Activated CD4-positive, alpha-beta memory T cell treated with anti-CD3 and anti-CD28 coated beads for 36 hours (primary cell): ENCODE data around the gene SELENOO. TPM values are rescaled to one million over a fixed set of nuclear protein-coding genes. Genes with fewer than 3 reads are reported as not detected.
"Not testable (repeated sequence)": the region's sequence is repeated elsewhere in the genome, so short reads cannot be mapped to it uniquely, and the experiment has no call there.

Source experiments
- CTCF ChIA-PET: fragments of 350-600 bp; sonication (Branson Sonifier 250); formaldehyde crosslinking; loops from one replicate; lab custom pipeline; 2021; ENCODE audit warnings: antibody characterized with exemption, inconsistent platforms; lab: Charles Lee
- POLR2A ChIA-PET: fragments of 350-600 bp; sonication (Branson Sonifier 250); formaldehyde crosslinking; loops from one replicate; lab custom pipeline; 2021; ENCODE audit warnings: antibody characterized with exemption; lab: Charles Lee
- DNase-seq: peaks from one replicate; pipeline ENCODE4 v3.0.0-alpha.2; 2020
- H3K27ac Mint-ChIP-seq: one replicate; pipeline ENCODE4 v1.8.0; 2021; ENCODE audit warnings: mixed read lengths
- H3K27me3 Mint-ChIP-seq: one replicate; pipeline ENCODE4 v1.8.0; 2021; ENCODE audit warnings: mixed read lengths
- H3K36me3 Mint-ChIP-seq: one replicate; pipeline ENCODE4 v1.8.0; 2021; ENCODE audit warnings: mixed read lengths
- H3K4me1 Mint-ChIP-seq: one replicate; pipeline ENCODE4 v1.8.0; 2021; ENCODE audit warnings: low read depth, mixed read lengths
- H3K4me3 Mint-ChIP-seq: one replicate; pipeline ENCODE4 v1.8.0; 2021; ENCODE audit warnings: mild to moderate bottlenecking, mixed read lengths
- H3K9me3 Mint-ChIP-seq: one replicate; pipeline ENCODE4 v1.8.0; 2021; ENCODE audit warnings: mixed read lengths
- intact Hi-C: fragments of 100-400 bp; cut with micrococcal nuclease; formaldehyde crosslinking; loops from one replicate; pipeline ENCODE4 v1.15.1; 2023
- total RNA-seq, 2 experiments: library from RNA; stranded (reverse); gene quantifications; one replicate each; pipeline ENCODE4 v1.2.3, GENCODE V29; 2021

The SELENOO gene
- total RNA-seq, 2 experiments from 2014 or later, result 18.8 to 19.7 TPM

- H3K27ac Mint-ChIP-seq, result no peak overlapping the region
- peak; percentile 30 for DNase-seq
- peak overlapping the region; percentile 79 for H3K4me3 Mint-ChIP-seq
- H3K4me1 Mint-ChIP-seq, result peaks cover 22% of the 10 kb centered on the region
- H3K27me3 Mint-ChIP-seq, result no peaks in the 10 kb centered on the region
- ChIA-PET POLR2A (interaction anchor here (2.6 kb wide), 1 partner anchor 10 kb away, joined by 12 read pairs; no protein-coding TSS in a partner anchor), CTCF (interaction anchor here (0.5 kb wide), 1 partner anchor 140 kb away, joined by 3 read pairs; no protein-coding TSS in a partner anchor)
- H3K36me3 Mint-ChIP-seq, result peaks cover 19% of the 10 kb centered on the region
- no peaks in the 10 kb centered on the region for H3K9me3 Mint-ChIP-seq
- intact Hi-C loops, result no loop called here
These were observed 649 bp downstream of the SELENOO start for GRCh38 chr22:50201191-50202129.

GRCh38 chr22:50202130-50202666 lies 1.4 kb downstream of the SELENOO start:
- intact Hi-C loops, result no loop called here
- CTCF ChIA-PET, result interaction anchor here (0.5 kb wide), 1 partner anchor 140 kb away, joined by 3 read pairs; no protein-coding TSS in a partner anchor
- no peak for DNase-seq

GRCh38 chr22:50203288-50203687 lies 2.5 kb downstream of the SELENOO start:
- intact Hi-C loops, result no loop called here
- Mint-ChIP-seq H3K4me1 (peaks cover 22% of the 10 kb centered on the region), H3K27me3 (no peaks in the 10 kb centered on the region), H3K27ac (no peak overlapping the region), H3K36me3 (peaks cover 16% of the 10 kb centered on the region), H3K4me3 (no peak overlapping the region), H3K9me3 (no peaks in the 10 kb centered on the region)
- POLR2A ChIA-PET, result no interaction called here
- no peak for DNase-seq
- CTCF ChIA-PET, result interaction anchor here (0.8 to 1.1 kb wide), 2 partner anchors 39 to 54 kb away, joined by 3 to 4 read pairs; no protein-coding TSS in a partner anchor

More at GRCh38 chr22:50202130-50202666, 1.4 kb downstream of the SELENOO start:
- Mint-ChIP-seq H3K9me3 (no peaks in the 10 kb centered on the region), H3K4me3 (peak overlapping the region; percentile 79), H3K27me3 (no peaks in the 10 kb centered on the region), H3K27ac (no peak overlapping the region), H3K36me3 (peaks cover 19% of the 10 kb centered on the region), H3K4me1 (peaks cover 22% of the 10 kb centered on the region)
- POLR2A ChIA-PET, result interaction anchor here (2.6 kb wide), 1 partner anchor 11 kb away, joined by 12 read pairs; no protein-coding TSS in a partner anchor

- H3K4me1 Mint-ChIP-seq, result peaks cover 19% of the 10 kb centered on the region
- ChIA-PET CTCF (interaction anchor here (0.6 kb wide), 1 partner anchor 14 kb away, joined by 5 read pairs; no protein-coding TSS in a partner anchor), POLR2A (interaction anchor here (0.6 to 0.7 kb wide), 2 partner anchors 211 to 242 kb away, joined by 3 to 4 read pairs; no protein-coding TSS in a partner anchor)
- H3K4me3 Mint-ChIP-seq, result no peak overlapping the region
- peaks cover 16% of the 10 kb centered on the region for H3K36me3 Mint-ChIP-seq
- DNase-seq, result no peak
- intact Hi-C loops, result no loop called here
- H3K27ac Mint-ChIP-seq, result no peak overlapping the region
- H3K9me3 Mint-ChIP-seq, result no peaks in the 10 kb centered on the region
- H3K27me3 Mint-ChIP-seq, result no peaks in the 10 kb centered on the region
These were observed 3.8 kb downstream of the SELENOO start for GRCh38 chr22:50204571-50204970.

- DNase-seq, H3K27me3 Mint-ChIP-seq, H3K4me3 Mint-ChIP-seq, H3K9me3 Mint-ChIP-seq, H3K27ac Mint-ChIP-seq: not testable (repeated sequence)
- ChIA-PET CTCF (interaction anchor here (0.6 to 4.6 kb wide), 3 partner anchors 14 to 63 kb away, joined by 3 to 40 read pairs (median 5); no protein-coding TSS in a partner anchor), POLR2A (interaction anchor here (0.6 to 0.7 kb wide), 2 partner anchors 211 to 242 kb away, joined by 3 to 4 read pairs; no protein-coding TSS in a partner anchor)
- H3K36me3 Mint-ChIP-seq, result peaks cover 18% of the 10 kb centered on the region
- peaks cover 20% of the 10 kb centered on the region for H3K4me1 Mint-ChIP-seq
- intact Hi-C loops, result loop anchor here (5.0 kb wide), 1 partner anchor 438 kb away; no protein-coding TSS in a partner anchor
These were observed 4.2 kb downstream of the SELENOO start for GRCh38 chr22:50204998-50205397.

- Mint-ChIP-seq H3K27me3 (no peaks in the 10 kb centered on the region), H3K4me1 (peaks cover 20% of the 10 kb centered on the region), H3K36me3 (peaks cover 18% of the 10 kb centered on the region), H3K27ac (no peak overlapping the region), H3K9me3 (no peaks in the 10 kb centered on the region), H3K4me3 (no peak overlapping the region)
- no peak for DNase-seq
- CTCF ChIA-PET, result interaction anchor here (0.9 to 4.6 kb wide), 7 partner anchors 14 to 176 kb away, joined by 3 to 40 read pairs (median 4); no protein-coding TSS in a partner anchor
- intact Hi-C loops, result loop anchor here (5.0 kb wide), 1 partner anchor 439 kb away; no protein-coding TSS in a partner anchor
- POLR2A ChIA-PET, result interaction anchor here (0.6 kb wide), 1 partner anchor 69 kb away, joined by 4 read pairs; no protein-coding TSS in a partner anchor
These were observed 5.2 kb downstream of the SELENOO start for GRCh38 chr22:50205781-50206569.

- ChIA-PET POLR2A (interaction anchor here (0.6 kb wide), 1 partner anchor 70 kb away, joined by 4 read pairs; no protein-coding TSS in a partner anchor), CTCF (interaction anchor here (0.9 to 4.6 kb wide), 7 partner anchors 15 to 176 kb away, joined by 3 to 40 read pairs (median 4); no protein-coding TSS in a partner anchor)
- H3K9me3 Mint-ChIP-seq, result no peaks in the 10 kb centered on the region
- no peaks in the 10 kb centered on the region for H3K27me3 Mint-ChIP-seq
- no peak overlapping the region for H3K27ac Mint-ChIP-seq
- no peak overlapping the region for H3K4me3 Mint-ChIP-seq
- H3K4me1 Mint-ChIP-seq, result peaks cover 24% of the 10 kb centered on the region
- peaks cover 18% of the 10 kb centered on the region for H3K36me3 Mint-ChIP-seq
- intact Hi-C loops, result loop anchor here (5.0 kb wide), 1 partner anchor 439 kb away; no protein-coding TSS in a partner anchor
- no peak for DNase-seq
These were observed 5.8 kb downstream of the SELENOO start for GRCh38 chr22:50206599-50206998.

- Mint-ChIP-seq H3K27me3 (no peaks in the 10 kb centered on the region), H3K27ac (no peak overlapping the region), H3K36me3 (peaks cover 21% of the 10 kb centered on the region), H3K9me3 (no peaks in the 10 kb centered on the region), H3K4me3 (no peak overlapping the region), H3K4me1 (peaks cover 18% of the 10 kb centered on the region)
- DNase-seq, result no peak
- intact Hi-C loops, result loop anchor here (5.0 kb wide), 1 partner anchor 440 kb away; no protein-coding TSS in a partner anchor
- POLR2A ChIA-PET, result no interaction called here
- CTCF ChIA-PET, result interaction anchor here (1.5 to 4.6 kb wide), 4 partner anchors 16 to 277 kb away, joined by 3 to 40 read pairs (median 6); no protein-coding TSS in a partner anchor
These were observed 6.8 kb downstream of the SELENOO start for GRCh38 chr22:50207383-50208140.

- intact Hi-C loops, result loop anchor here (5.0 kb wide), 1 partner anchor 441 kb away; no protein-coding TSS in a partner anchor
- Mint-ChIP-seq H3K4me3 (no peak overlapping the region), H3K4me1 (peaks cover 17% of the 10 kb centered on the region), H3K27ac (no peak overlapping the region), H3K9me3 (no peaks in the 10 kb centered on the region), H3K36me3 (peaks cover 16% of the 10 kb centered on the region), H3K27me3 (no peaks in the 10 kb centered on the region)
- ChIA-PET POLR2A (interaction anchor here (0.6 kb wide), 1 partner anchor 17 kb away, joined by 3 read pairs; no protein-coding TSS in a partner anchor), CTCF (interaction anchor here (1.2 to 4.6 kb wide), 3 partner anchors 29 to 278 kb away, joined by 3 to 40 read pairs (median 8); no protein-coding TSS in a partner anchor)
- no peak for DNase-seq
These were observed 7.7 kb downstream of the SELENOO start for GRCh38 chr22:50208430-50208938.
